Epithelial cell of proximal tubule (primary cell): ENCODE results near the gene CCSER1. TPM values are rescaled to one million over a fixed set of nuclear protein-coding genes. Genes with fewer than 3 reads are reported as not detected.
"Not testable (repeated sequence)": the region's sequence is repeated elsewhere in the genome, so short reads cannot be mapped to it uniquely, and the experiment has no call there.

Experiments
- DNase-seq: peaks from one replicate; pipeline ENCODE4 v3.0.0-alpha.2; 2011; ENCODE audit warnings: low read depth
- H3K4me3 ChIP-seq: 2 replicates; pipeline ENCODE4 v1.5.1; 2011; ENCODE audit warnings: low read depth, mild to moderate bottlenecking, low read length
- CTCF ChIP-seq: conservative IDR thresholded peaks from 2 replicates; pipeline ENCODE4 v1.5.1; 2012; ENCODE audit warnings: low read depth, mild to moderate bottlenecking, low read length
- total RNA-seq: library from RNA; depleted of rRNA; stranded (reverse); fragments of >200 nt; gene quantifications from 2 replicates; pipeline ENCODE4 v1.2.3, GENCODE V29; 2015

Gene CCSER1
- total RNA-seq, 1 donor from 2014 or later, result not detected

DNA sequence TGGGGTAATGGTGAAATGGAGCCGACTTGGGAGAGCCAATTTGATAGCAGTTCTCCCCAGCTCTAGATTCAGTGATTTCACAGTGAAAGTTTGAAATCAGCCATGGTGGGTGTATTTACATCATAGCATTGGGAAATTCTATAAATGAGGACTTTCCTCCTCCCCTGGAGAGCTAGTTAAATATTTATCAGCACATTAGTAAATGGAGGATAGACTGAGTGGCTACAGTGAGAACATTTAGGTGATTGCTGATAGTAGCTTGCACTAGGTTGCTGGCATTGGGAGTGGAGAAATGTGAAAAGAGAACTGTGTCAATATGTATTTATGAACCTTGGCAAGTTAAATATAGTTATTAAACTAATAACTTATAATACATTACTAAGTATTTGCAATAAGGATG lies 347.3 kb downstream of the CCSER1 start:
- H3K4me3 ChIP-seq, result no peak overlapping the region
- no peak for TF ChIP-seq CTCF
- DNase-seq, result no peak

GRCh38 chr4:90476019-90476418 lies 348.8 kb downstream of the CCSER1 start:
- no peak for DNase-seq
- H3K4me3 ChIP-seq, result no peak overlapping the region
- TF ChIP-seq CTCF, result no peak

GRCh38 chr4:90476586-90476985 lies 349.4 kb downstream of the CCSER1 start:
- DNase-seq, result no peak
- no peak for TF ChIP-seq CTCF
- no peak overlapping the region for H3K4me3 ChIP-seq

DNA sequence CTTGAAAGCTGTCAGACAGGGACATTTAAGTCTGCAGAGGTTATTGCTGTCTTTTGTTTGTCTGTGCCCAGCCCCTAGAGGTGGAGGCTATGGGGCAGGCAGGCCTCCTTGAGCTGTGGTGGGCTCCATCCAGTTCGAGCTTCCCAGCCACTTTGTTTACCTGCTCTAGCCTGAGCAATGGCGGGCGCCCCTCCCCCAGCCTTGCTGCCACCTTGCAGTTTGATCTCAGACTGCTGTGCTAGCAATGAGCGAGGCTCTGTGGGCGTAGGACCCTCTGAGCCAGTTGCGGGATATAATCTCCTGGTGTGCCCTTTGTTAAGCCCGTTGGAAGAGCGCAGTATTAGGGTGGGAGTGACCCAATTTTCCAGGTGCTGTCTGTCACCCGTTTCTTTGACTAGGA lies 357.7 kb downstream of the CCSER1 start:
- not testable (repeated sequence) for H3K4me3 ChIP-seq, DNase-seq

DNA sequence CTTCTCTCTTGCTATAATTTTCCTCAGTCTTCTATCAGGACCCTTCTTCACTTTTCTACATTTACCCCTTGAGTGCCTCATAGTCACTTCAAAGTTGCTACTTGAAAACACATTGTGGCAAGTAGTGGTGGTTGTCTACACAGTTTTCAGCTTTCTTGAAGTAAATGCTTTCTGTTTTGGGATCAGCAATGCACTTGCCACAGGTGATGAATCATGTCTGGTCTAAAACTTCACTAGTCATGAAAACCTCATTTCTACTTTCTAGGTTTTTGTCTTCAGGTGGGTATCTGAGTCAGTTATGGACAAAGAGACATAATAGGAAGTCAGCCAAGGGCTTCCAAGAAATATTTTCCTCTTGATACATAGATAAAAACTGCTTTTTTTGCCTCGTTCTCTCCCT lies 359.2 kb downstream of the CCSER1 start:
- no peak for DNase-seq
- H3K4me3 ChIP-seq, result no peak overlapping the region
- no peak for TF ChIP-seq CTCF

DNA sequence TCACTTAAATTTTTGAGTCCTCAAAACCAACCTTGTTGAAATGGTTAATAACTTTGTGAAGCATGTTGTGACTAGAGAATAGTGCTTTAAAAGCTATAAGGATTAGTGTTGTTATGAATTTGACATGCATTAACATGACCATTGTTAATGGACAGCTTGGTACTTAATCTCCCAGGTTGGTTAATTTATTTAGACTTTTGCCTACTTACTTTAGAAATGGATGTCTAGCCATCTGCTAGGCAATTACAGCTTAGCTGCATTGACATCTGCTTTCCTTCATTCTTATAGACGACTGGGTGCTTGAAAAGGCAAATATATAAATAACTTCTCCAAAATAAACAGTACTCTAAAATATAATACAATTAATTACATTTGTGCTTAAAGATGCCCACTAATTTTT lies 368.0 kb downstream of the CCSER1 start:
- DNase-seq, result no peak
- H3K4me3 ChIP-seq, result no peak overlapping the region
- no peak for TF ChIP-seq CTCF

GRCh38 chr4:90495936-90496335 lies 368.7 kb downstream of the CCSER1 start:
- DNase-seq, result no peak
- no peak for TF ChIP-seq CTCF
- no peak overlapping the region for H3K4me3 ChIP-seq

DNA sequence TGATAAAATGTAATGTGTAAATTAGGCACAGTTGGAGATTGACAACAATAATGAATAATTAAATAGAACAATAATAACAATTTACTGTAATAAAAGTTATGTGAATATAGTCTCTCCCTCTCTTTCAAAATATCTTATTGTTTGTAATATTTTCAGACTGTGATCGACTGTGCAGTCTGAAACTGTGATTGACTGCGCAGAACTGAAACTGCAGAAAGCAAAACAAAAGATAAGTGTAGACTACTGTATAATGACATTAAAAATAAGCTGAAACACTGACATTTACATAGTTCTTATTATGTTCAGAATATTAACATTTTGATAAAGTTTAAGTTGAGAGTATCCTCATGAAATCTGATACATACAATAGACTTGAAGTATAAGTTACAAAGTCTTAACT lies 371.0 kb downstream of the CCSER1 start:
- DNase-seq, result no peak
- no peak for TF ChIP-seq CTCF
- no peak overlapping the region for H3K4me3 ChIP-seq
